Tibial nerve (tissue), 4 donors: ENCODE measurements around the gene DDX1.

Source experiments
- CTCF ChIP-seq, 5 experiments: fragments of 200-600 bp in 3 of 5; fragments of 450-650 bp in 2 of 5; sonication (generic) in 3 of 5; IDR thresholded peaks; one replicate each; pipeline ENCODE4 v1.5.1; 2016 to 2019; ENCODE audit warnings: antibody characterized with exemption in 5 of 5, mild to moderate bottlenecking in 3 of 5, moderate library complexity in 2 of 5
- EP300 ChIP-seq, 2 donors: sonication (generic); formaldehyde crosslinking; IDR thresholded peaks; one replicate each; pipeline ENCODE4 v1.6.1; 2017; ENCODE audit warnings: antibody characterized with exemption in 2 of 2, mild to moderate bottlenecking in 1 of 2
- POLR2A ChIP-seq, 2 donors: fragments of 450-650 bp; IDR thresholded peaks; one replicate each; pipeline ENCODE4 v1.6.1; 2017; ENCODE audit warnings: antibody characterized with exemption in 2 of 2, mild to moderate bottlenecking in 2 of 2, moderate library complexity in 2 of 2

- no peak for TF ChIP-seq CTCF (IDR thresholded peaks at IDR 0.05)
- TF ChIP-seq EP300 (IDR thresholded peaks at IDR 0.05), result no peak
- no peak for TF ChIP-seq POLR2A (IDR thresholded peaks at IDR 0.05)
Measured at GRCh38 chr2:15641530-15641982, 49.9 kb downstream of the DDX1 start.
